NCI-H524 treated with DMSO at 0.1 percent for 48 hours (cell line): ENCODE results near the gene RADIL.

Source experiments
- DNase-seq: peaks from one replicate; lab custom pipeline; 2025; lab: John Stamatoyannopoulos, UW

Gene RADIL

GRCh38 chr7:4851459-4852422 lies 31.8 kb downstream of the RADIL start:
- DNase-seq, result no peak

- DNase-seq, result no peak
These were observed 33.2 kb downstream of the RADIL start for GRCh38 chr7:4850262-4850795.

GRCh38 chr7:4849390-4849789 lies 34.1 kb downstream of the RADIL start:
- DNase-seq, result peak; percentile 27

DNA sequence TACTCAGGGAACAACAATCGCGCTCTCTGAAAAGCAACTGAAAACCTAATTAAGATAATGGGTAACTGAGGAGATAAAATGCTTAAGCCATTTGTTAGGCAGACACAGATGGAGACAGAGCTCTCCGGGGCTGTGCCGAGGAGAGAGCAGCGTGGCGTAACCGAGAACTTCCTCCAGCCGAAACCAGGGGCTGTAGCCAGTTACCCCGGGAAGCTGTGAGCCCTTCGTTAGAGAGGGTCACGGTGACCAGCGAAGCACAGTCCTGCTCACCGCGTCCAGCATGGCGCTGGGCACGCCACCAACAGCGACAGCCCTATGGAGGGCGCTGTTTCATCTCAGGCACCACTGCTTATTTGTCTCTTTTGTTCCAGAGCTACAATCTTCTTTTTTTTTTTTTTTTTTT lies 37.8 kb downstream of the RADIL start:
- DNase-seq, result no peak

GRCh38 chr7:4842319-4843064 lies 41.0 kb downstream of the RADIL start:
- no peak for DNase-seq

- DNase-seq, result no peak
These were observed 41.7 kb downstream of the RADIL start for GRCh38 chr7:4841836-4842235.

DNA sequence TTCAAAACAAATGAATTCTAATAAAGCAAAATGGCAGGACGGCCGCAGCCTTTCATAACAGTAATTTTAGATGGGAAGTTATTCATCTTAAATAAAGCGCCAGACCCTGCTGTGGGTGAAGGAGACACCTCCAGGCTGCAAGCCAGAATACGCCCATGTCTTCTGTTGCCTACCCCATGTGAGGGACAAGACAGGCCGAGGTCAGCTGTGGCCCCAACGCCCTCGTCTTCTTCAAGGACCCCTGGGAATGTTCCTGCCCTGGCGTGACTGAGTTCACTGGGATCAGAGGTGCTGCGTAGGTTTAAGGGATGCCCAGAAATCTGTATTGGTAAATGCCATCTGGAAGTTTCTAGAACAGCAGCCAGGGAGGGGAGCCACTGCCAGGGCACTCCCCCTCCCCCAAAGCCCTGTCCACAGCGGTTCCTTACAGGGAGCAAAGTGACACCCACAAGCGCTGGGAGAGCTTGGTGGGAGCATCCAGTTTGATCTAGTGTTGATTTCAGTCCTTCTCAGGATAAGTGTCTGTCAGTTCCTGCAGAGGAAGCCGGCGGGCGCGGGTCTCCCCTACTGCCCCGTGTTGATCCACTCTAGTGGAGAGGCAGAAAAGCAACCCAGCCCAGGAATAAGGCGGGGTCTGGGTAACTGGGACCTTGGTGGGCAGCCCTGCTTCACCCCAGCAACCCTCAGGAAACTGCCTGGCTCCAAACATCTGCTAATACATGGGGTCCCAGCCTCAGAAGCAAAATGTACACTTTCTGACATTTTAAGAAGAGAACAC lies 42.3 kb downstream of the RADIL start:
- no peak for DNase-seq

DNA sequence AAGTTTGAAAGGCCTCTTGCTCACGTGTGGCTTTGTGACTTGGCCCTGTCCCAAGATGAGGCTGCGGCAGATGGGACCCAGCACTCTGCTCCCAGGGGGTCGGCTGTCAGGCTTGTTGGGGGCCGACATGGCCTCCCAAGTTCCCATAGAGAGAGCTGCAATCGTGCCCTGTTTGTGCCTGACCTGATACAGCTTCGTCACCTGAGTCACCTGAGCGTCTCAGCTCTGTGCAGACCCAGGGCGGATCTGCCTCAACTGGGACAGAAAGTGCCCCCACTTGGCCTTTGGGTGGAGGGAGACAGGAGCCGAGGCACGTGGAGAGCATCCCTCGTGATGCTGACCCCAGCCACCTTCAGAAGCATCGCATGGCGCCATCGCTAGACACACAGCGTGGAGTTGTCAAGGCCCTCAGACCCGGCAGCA lies 43.4 kb downstream of the RADIL start:
- no peak for DNase-seq

GRCh38 chr7:4838626-4839334 lies 44.7 kb downstream of the RADIL start:
- no peak for DNase-seq

- no peak for DNase-seq
These were observed 45.5 kb downstream of the RADIL start for GRCh38 chr7:4837803-4838625.

- DNase-seq, result no peak
These were observed 46.3 kb downstream of the RADIL start for GRCh38 chr7:4837041-4837802.

DNA sequence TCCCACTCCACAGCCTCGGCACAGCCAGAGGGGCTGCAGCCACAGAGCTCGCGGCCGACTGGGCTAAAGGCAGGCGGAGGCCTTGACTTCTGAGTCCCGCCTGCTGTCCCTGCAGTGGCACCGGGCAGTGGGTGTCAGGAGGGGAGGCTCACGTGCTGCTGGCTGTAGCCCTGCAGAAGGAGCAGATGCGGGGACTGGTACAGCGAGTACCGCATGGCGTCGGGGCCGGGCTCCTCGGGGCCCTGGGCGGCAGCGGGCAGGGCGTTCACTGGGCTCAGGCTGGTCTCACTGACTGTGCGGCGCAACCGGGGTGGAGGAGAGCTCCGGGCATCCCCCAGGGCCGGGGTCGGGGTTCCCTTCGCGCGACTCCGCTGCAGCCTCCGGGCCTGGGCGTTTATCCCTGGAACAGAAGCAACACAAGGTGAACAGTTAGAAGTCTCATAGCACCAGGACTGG lies 47.3 kb downstream of the RADIL start:
- no peak for DNase-seq

- no peak for DNase-seq
These were observed 47.9 kb downstream of the RADIL start for GRCh38 chr7:4835398-4836205.

- no peak for DNase-seq
These were observed 48.7 kb downstream of the RADIL start for GRCh38 chr7:4834601-4835397.

DNA sequence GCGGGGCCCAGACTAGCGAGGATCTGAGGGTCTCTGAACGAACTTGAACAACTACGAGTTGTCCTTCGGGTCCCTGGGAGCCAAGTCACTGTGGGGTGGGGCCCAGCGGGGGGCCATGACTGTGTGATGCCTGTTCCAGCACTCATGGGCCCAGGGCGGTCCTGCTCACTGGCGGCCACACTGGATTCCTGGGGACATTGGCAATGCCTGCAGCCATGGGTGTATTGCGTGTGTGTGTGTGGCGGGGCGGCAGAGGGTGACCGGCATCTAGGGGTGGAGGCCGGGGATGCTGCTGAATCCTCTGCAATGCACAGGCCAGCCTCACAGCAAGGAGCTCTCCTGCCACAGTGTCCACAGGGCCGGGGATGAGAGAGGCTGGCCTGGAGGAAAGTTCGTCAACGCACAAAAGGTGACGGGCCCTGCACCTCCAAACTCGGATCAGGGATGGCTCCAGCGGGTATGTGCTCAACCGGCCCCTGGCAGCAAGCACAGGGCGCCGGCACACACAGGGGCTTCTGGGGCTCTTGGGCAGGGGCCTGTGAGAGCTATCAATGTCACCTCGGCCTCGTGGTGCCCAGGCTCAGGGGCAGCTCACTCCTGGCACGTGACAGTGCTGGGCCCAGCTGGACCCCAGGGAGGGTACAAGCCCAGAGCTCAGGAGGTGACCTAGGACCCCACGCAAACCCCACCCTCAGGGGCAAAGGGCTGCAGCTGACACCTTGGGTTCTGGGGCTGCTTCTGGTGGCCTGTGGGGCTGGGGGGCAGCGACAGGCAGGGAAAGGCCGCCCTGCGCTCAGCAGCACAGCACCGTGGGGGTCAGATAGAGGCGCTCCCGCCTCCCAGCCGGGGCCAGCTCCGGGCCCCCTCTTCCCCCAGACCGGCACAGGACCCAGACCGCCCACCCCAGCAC lies 49.6 kb downstream of the RADIL start:
- DNase-seq, result no peak

DNA sequence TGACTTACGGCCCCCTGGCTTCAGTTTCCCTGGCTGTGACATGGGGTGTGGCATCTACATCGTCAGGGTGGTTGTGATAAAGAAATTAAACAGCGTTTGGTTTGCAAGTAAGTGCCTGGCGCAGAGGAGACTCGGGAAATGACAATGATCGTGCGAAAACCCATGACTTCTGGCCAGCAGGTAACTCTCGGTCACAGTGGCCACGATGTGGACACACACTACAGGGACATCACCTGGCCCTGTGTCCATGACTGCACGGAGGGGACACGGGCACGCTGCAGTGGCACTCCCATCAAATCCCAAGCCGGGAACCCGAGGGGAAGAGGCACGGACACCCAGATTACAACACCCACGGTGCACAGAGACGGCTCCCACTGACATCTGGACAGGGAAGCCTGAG lies 50.3 kb downstream of the RADIL start:
- no peak for DNase-seq

DNA sequence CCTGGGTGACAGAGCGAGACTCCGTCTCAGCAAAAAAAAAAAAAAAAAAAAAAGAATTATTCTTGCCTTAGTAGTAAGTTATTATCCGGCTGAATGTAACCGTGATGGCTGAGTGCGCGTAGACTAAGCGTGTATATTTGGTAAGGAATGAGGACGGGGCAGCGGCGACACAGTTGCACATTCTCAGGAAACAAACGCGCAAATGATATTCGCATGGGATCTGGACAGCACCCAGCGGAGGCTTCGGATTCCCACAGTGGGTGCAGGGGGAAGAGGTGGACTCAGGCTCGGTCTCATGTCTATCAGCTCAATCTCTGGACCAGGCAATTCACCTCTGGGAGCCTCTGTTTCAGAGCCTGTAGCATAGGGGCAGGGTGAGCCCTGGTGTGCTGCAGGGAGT lies 50.8 kb downstream of the RADIL start:
- no peak for DNase-seq
